K562 (cell line): ENCODE data around the gene ALDH1A2. TPM values are rescaled to one million over a fixed set of nuclear protein-coding genes. Genes with fewer than 3 reads are reported as not detected.

Source experiments
- ATAC-seq: fragments of 200-7000 bp; cut with Tn5 transposase; 3 replicates; pipeline ENCODE4 v1.9.1; 2020; ENCODE audit warnings: moderate library complexity
- BruUV-seq: library from RNA; stranded (reverse); fragments of 400-500 nt; replicated peaks from 2 replicates; lab custom pipeline; 2021; lab: Mats Ljungman, UMichigan
- CTCF ChIA-PET: fragments of 300-600 bp; formaldehyde crosslinking; extraction: SDS; loops from one replicate; lab custom pipeline; 2021; ENCODE audit warnings: low intra/inter-chr PET ratio; lab: Yijun Ruan, JAX
- POLR2A ChIA-PET: fragments of 300-600, 350-650 bp; sonication (Branson Sonifier 250); formaldehyde crosslinking; extraction: SDS; loops from one replicate; lab custom pipeline; 2021; ENCODE audit warnings: antibody characterized with exemption, inconsistent platforms; lab: Yijun Ruan, JAX
- DNase-seq, 4 experiments: peaks; one replicate each; pipeline versions ENCODE4 v3.0.0 to v3.0.0-alpha.2; 2011 to 2018; ENCODE audit warnings: low spot score in 3 of 4, mixed read lengths in 3 of 4; ENCODE audit errors: extremely low read depth in 1 of 4
- FAIRE-seq: peaks from 2 replicates; lab custom pipeline; 2011; peaks lifted over from hg19 to GRCh38; lab: Jason Lieb, UNC
- H2AFZ ChIP-seq: 2 replicates; pipeline ENCODE4 v1.6.0; 2011; ENCODE audit warnings: low read depth, low read length, control low read depth, inconsistent platforms
- H3K27ac ChIP-seq: fragments of 200-600 bp; 3 replicates; pipeline ENCODE4 v1.8.0; 2011; ENCODE audit warnings: low read depth, mild to moderate bottlenecking, control low read depth, inconsistent platforms, low read length, moderate library complexity, mixed read lengths; ENCODE audit errors: extremely low read depth
- H3K27me3 ChIP-seq, 2 experiments: fragments of 300-600 bp in 1 of 2; 2 replicates in 1 of 2; 3 replicates in 1 of 2; pipeline versions ENCODE4 v1.6.0 to v1.8.0; 2011; ENCODE audit warnings: inconsistent platforms in 2 of 2, low read length in 2 of 2, mild to moderate bottlenecking in 1 of 2, mixed read lengths in 1 of 2, moderate library complexity in 1 of 2; ENCODE audit not compliant: control insufficient read depth in 2 of 2, insufficient read depth in 2 of 2
- H3K36me3 ChIP-seq: fragments of 300-600 bp; 3 replicates; pipeline ENCODE4 v1.8.0; 2011; ENCODE audit warnings: mild to moderate bottlenecking, low read length, inconsistent platforms; ENCODE audit not compliant: control insufficient read depth, insufficient read depth
- H3K4me1 ChIP-seq, 2 experiments: fragments of 200-600 bp in 1 of 2; replicated peaks in 1 of 2; 2 replicates in 1 of 2; 3 replicates in 1 of 2; pipeline versions ENCODE4 v1.5.1 to v1.8.0; 2011; ENCODE audit warnings: inconsistent platforms in 2 of 2, low read length in 2 of 2, mild to moderate bottlenecking in 1 of 2, mixed read lengths in 1 of 2, moderate library complexity in 1 of 2; ENCODE audit not compliant: control insufficient read depth in 2 of 2, insufficient read depth in 2 of 2
- H3K4me2 ChIP-seq: 2 replicates; pipeline ENCODE4 v1.6.1; 2011; ENCODE audit warnings: low read length, control low read depth, inconsistent platforms, mixed read lengths; ENCODE audit not compliant: insufficient read depth
- H3K4me3 ChIP-seq: fragments of 200-600 bp; sonication (generic), shearing (Covaris generic); 2 replicates; pipeline ENCODE4 v1.5.1; 2016; ENCODE audit warnings: control low read depth, inconsistent platforms
- H3K79me2 ChIP-seq: fragments of 200-600 bp; 3 replicates; pipeline ENCODE4 v1.8.0; 2011; ENCODE audit warnings: low read length, inconsistent platforms; ENCODE audit not compliant: control insufficient read depth, insufficient read depth
- H3K9ac ChIP-seq, 2 experiments: 2 replicates each; pipeline versions ENCODE4 v1.6.0 to v1.6.1; 2011; ENCODE audit warnings: low read depth in 2 of 2, low read length in 2 of 2, control low read depth in 1 of 2, inconsistent platforms in 1 of 2, mild to moderate bottlenecking in 1 of 2, mixed read lengths in 1 of 2; ENCODE audit not compliant: insufficient read depth in 1 of 2
- H3K9me1 ChIP-seq: one replicate; pipeline ENCODE4 v1.6.0; 2011; ENCODE audit warnings: inconsistent platforms, mild to moderate bottlenecking, low read length, moderate library complexity; ENCODE audit not compliant: control insufficient read depth, insufficient read depth
- H3K9me3 ChIP-seq: replicated peaks from 2 replicates; pipeline ENCODE4 v1.5.1; 2011; ENCODE audit warnings: low read depth, low read length, inconsistent platforms; ENCODE audit not compliant: control insufficient read depth, insufficient read depth
- H4K20me1 ChIP-seq: replicated peaks from 2 replicates; pipeline ENCODE4 v1.6.1; 2011; ENCODE audit warnings: low read length, inconsistent platforms, mixed read lengths; ENCODE audit not compliant: control insufficient read depth, insufficient read depth
- ADNP ChIP-seq: fragments of 200-800 bp; sonication (Bioruptor generic); IDR thresholded peaks from 2 replicates; pipeline ENCODE4 v1.6.1; 2016; ENCODE audit warnings: missing genetic modification characterization, missing compliant biosample characterization
- DNMT1 ChIP-seq: fragments of 450-650 bp; IDR thresholded peaks from 2 replicates; pipeline ENCODE4 v1.6.1; 2016; ENCODE audit warnings: antibody characterized with exemption, mild to moderate bottlenecking
- E2F4 ChIP-seq: sonication (generic); formaldehyde crosslinking; IDR thresholded peaks from 2 replicates; pipeline ENCODE4 v1.8.0; 2022; ENCODE audit warnings: mild to moderate bottlenecking, low read depth, missing genetic modification reagents
- FOXM1 ChIP-seq, 2 experiments: fragments of 450-650 bp in 1 of 2; sonication (generic) in 1 of 2; formaldehyde crosslinking in 1 of 2; IDR thresholded peaks; 2 replicates each; pipeline versions ENCODE4 v1.6.1 to v1.9.0; 2017 to 2022; ENCODE audit warnings: low read depth in 2 of 2, mild to moderate bottlenecking in 2 of 2, missing genetic modification reagents in 1 of 2, moderate library complexity in 1 of 2
- HOMEZ ChIP-seq: fragments of 250-450 bp; sonication (Bioruptor Pico); IDR thresholded peaks from 2 replicates; pipeline ENCODE4 v1.4.0; 2020; ENCODE audit warnings: mild to moderate bottlenecking, moderate library complexity
- MEIS2 ChIP-seq: fragments of 450-650 bp; IDR thresholded peaks from 2 replicates; pipeline ENCODE4 v1.6.1; 2014; ENCODE audit warnings: mild to moderate bottlenecking; ENCODE audit not compliant: partially characterized antibody
- PRMT5 ChIP-seq: sonication (generic); formaldehyde crosslinking; IDR thresholded peaks from 2 replicates; pipeline ENCODE4 v1.5.0; 2020; ENCODE audit warnings: missing genetic modification reagents
- RCOR1 ChIP-seq, 2 experiments: IDR thresholded peaks; 2 replicates each; pipeline ENCODE4 v1.6.1; 2012; ENCODE audit warnings: low read depth in 2 of 2, low read length in 2 of 2, borderline replicate concordance in 1 of 2, improper control_type of control experiment in 1 of 2
- SAFB ChIP-seq: fragments of 200-400 bp; formaldehyde crosslinking; IDR thresholded peaks from 2 replicates; pipeline ENCODE4 v1.6.1; 2017; ENCODE audit warnings: low read depth, low read length, borderline replicate concordance
- TAF9B ChIP-seq: fragments of 450-650 bp; IDR thresholded peaks from 2 replicates; pipeline ENCODE4 v1.6.1; 2018; ENCODE audit warnings: mild to moderate bottlenecking; ENCODE audit not compliant: partially characterized antibody
- TRIM28 ChIP-seq: fragments of 450-650 bp; IDR thresholded peaks from 2 replicates; pipeline ENCODE4 v1.6.1; 2017
- ZBTB34 ChIP-seq: fragments of 250-450 bp; sonication (Bioruptor Pico); IDR thresholded peaks from 2 replicates; pipeline ENCODE4 v1.8.0; 2021; ENCODE audit warnings: mild to moderate bottlenecking, moderate library complexity
- ZNF121 ChIP-seq: sonication (generic); formaldehyde crosslinking; conservative IDR thresholded peaks from 2 replicates; pipeline ENCODE4 v1.8.0; 2022; ENCODE audit warnings: missing genetic modification reagents
- ZNF408 ChIP-seq: fragments of 250-450 bp; sonication (Bioruptor Pico); IDR thresholded peaks from 2 replicates; pipeline ENCODE4 v1.4.0; 2020; ENCODE audit warnings: low read depth, mild to moderate bottlenecking, moderate library complexity
- ZNF444 ChIP-seq: fragments of 250-450 bp; sonication (Bioruptor Pico); IDR thresholded peaks from 2 replicates; pipeline ENCODE4 v1.4.0; 2020; ENCODE audit warnings: mild to moderate bottlenecking, moderate library complexity
- ZNF76 ChIP-seq: fragments of 250-450 bp; sonication (Bioruptor Pico); IDR thresholded peaks from 2 replicates; pipeline ENCODE4 v1.4.0; 2020; ENCODE audit warnings: mild to moderate bottlenecking, moderate library complexity, borderline replicate concordance
- ZNF79 ChIP-seq: fragments of 250-450 bp; sonication (Bioruptor Pico); IDR thresholded peaks from 2 replicates; pipeline ENCODE4 v1.4.0; 2020; ENCODE audit warnings: low read depth, mild to moderate bottlenecking, moderate library complexity
- WGBS: fragments of 100-300 bp; shearing (Covaris generic); methylation state at CpG from one replicate; pipeline ENCODE4 v1.1.6; 2016; ENCODE audit warnings: low coverage, mixed read lengths; ENCODE audit not compliant: insufficient coverage; ENCODE audit errors: missing lambda C conversion rate; 5-methylcytosine and 5-hydroxymethylcytosine counted together
- in situ Hi-C: fragments of 300-500 bp; cut with MboI; formaldehyde crosslinking; loops from 4 replicates; pipeline ENCODE4 v1.15.0; 2018; ENCODE audit warnings: inconsistent platforms, mixed read lengths
- intact Hi-C: fragments of 100-400 bp; cut with micrococcal nuclease; formaldehyde crosslinking; loops from 2 replicates; pipeline ENCODE4 v1.14.2; 2022
- polyA plus RNA-seq, 8 experiments: library from polyadenylated mRNA; depleted of rRNA in 4 of 8; stranded (reverse) in 5 of 8; unstranded in 3 of 8; fragments of >200 nt; fragmentation: Nextera tagmentation in 2 of 8; fragmentation: Illumina TruSeq in 1 of 8; extraction: Ambion mirVana in 2 of 8; extraction: Trizol in 1 of 8; gene quantifications; 2 replicates each; pipeline versions ENCODE4 v1.2.1 to v1.2.3, GENCODE V29; 2011 to 2014; ENCODE audit warnings: inconsistent platforms in 1 of 8, missing spikeins in 1 of 8
- total RNA-seq, 7 experiments: library from RNA; depleted of rRNA in 6 of 7; stranded (reverse); fragments of >200 nt in 6 of 7; fragmentation: Illumina TruSeq in 2 of 7; extraction: Trizol in 2 of 7; gene quantifications; 2 replicates each; pipeline versions ENCODE4 v1.2.1 to v1.2.3, GENCODE V29; 2011 to 2021; ENCODE audit warnings: low replicate concordance in 1 of 7

Gene ALDH1A2
- total and polyA plus RNA-seq, 9 of the 15 experiments (the other 6 are each of a cell fraction or from before 2014, with no cell fraction given) = 115 to 393 (median 333) TPM

GRCh38 chr15:57948351-57949289, 116.9 kb downstream of the ALDH1A2 start:
- Histone ChIP-seq H3K79me2 (no peaks in the 10 kb centered on the region), H3K4me2 (no peak overlapping the region), H3K9me1 (no peaks in the 10 kb centered on the region), H2AFZ (no peak overlapping the region), H3K9ac (no peak overlapping the region), H3K9me3 (no peaks in the 10 kb centered on the region), H3K4me3 (no peak overlapping the region), H3K36me3 (peaks cover 6% of the 10 kb centered on the region; the same call in 1 of the 3 replicates), H3K27me3 (peaks cover 0 to 5% of the 10 kb centered on the region in 2 experiments; a peak in 1 of 5 replicates), H3K4me1 (peaks cover 0 to 19% of the 10 kb centered on the region in 2 experiments; a peak in 3 of 5 replicates), H3K27ac (no peak overlapping the region), H4K20me1 (no peaks in the 10 kb centered on the region)
- no peak for FAIRE-seq
- intact Hi-C loops = no loop called here
- no peak for DNase-seq
- ChIA-PET POLR2A (interaction anchor here (0.5 to 0.9 kb wide), 3 partner anchors 9 to 384 kb away, joined by 3 to 4 read pairs (median 3); no protein-coding TSS in a partner anchor), CTCF (no interaction called here)
- no peak for ATAC-seq
- in situ Hi-C loops = no loop called here
- 37% methylated on average over 9 of the region's 9 CpGs for WGBS
- no TSS peak for BruUV-seq
- TF ChIP-seq ZNF444 (CRISPR knock-in tag) (no peak), E2F4 (CRISPR knock-in tag) (no peak), ZNF408 (CRISPR knock-in tag) (no peak), ZBTB34 (CRISPR knock-in tag) (no peak), ZNF76 (no peak), TAF9B (no peak), ZNF79 (CRISPR knock-in tag) (no peak), FOXM1 (IDR thresholded peaks at IDR 0.05; ENCODE audit: low read depth) (no peak), FOXM1 (CRISPR knock-in tag; IDR thresholded peaks at IDR 0.05; ENCODE audit: low read depth) (no peak), DNMT1 (no peak), PRMT5 (no peak), ZNF121 (CRISPR knock-in tag) (no peak), ADNP (tag) (peak; percentile 61; the same call in 1 of the 2 replicates), TRIM28 (no peak), RCOR1 (IDR thresholded peaks at IDR 0.05; ENCODE audit: borderline replicate concordance in 1 of 2, low read depth in 2 of 2, low read length in 2 of 2) (0 out of 4 replicates have a peak, but pooled peaks of 1 of the 2 experiments have one; percentile 32), HOMEZ (CRISPR knock-in tag) (0 out of 2 replicates have a peak, but pooled peaks have one; percentile 7), SAFB (no peak), MEIS2 (no peak)
